Head of caudate nucleus (tissue), 42 donors: ENCODE results near the gene COMMD9.

Experiments used
- DNase-seq, 42 donors: peaks; one replicate each; pipeline versions ENCODE4 v3.0.0 to v3.0.0-alpha.2; 2020 to 2021; ENCODE audit warnings: mixed read lengths in 7 of 42
- intact Hi-C: fragments of 100-400 bp; cut with DNase I; formaldehyde crosslinking; loops from one replicate; pipeline ENCODE4 v1.15.0; 2022

The COMMD9 gene

GRCh38 chr11:36304351-36304750 lies 15.1 kb upstream of the COMMD9 start:
- intact Hi-C loops: no loop called here
- no peak for DNase-seq

- peak in 41 of 42 donors; percentile 20 to 90 (median 72) for DNase-seq
- intact Hi-C loops: no loop called here
Observed at GRCh38 chr11:36300650-36301049, 11.4 kb upstream of the COMMD9 start.

- no peak for DNase-seq
- intact Hi-C loops: loop anchor here (5.0 kb wide), 1 partner anchor 80 kb away; no protein-coding TSS in a partner anchor
Observed at GRCh38 chr11:36296884-36297543, 7.8 kb upstream of the COMMD9 start.

GRCh38 chr11:36295926-36296325 lies 6.7 kb upstream of the COMMD9 start, which contains the start of gene PRR5L:
Gene PRR5L, plus strand, starts transcription at chr11:36296288. Its CDS starts 104,834 bp downstream, at chr11:36401122.
- peak; percentile 19 to 90 (median 74) for DNase-seq
- intact Hi-C loops: loop anchor here (5.0 kb wide), 1 partner anchor 81 kb away; no protein-coding TSS in a partner anchor

- intact Hi-C loops: loop anchor here (5.0 kb wide), 1 partner anchor 185 kb away; no protein-coding TSS in a partner anchor
- peak in 2 of 42 donors; percentile 17 to 48 for DNase-seq
Observed at GRCh38 chr11:36292311-36292722, 3.1 kb upstream of the COMMD9 start.

- intact Hi-C loops: no loop called here
Observed at GRCh38 chr11:36288442-36289225, 590 bp downstream of the COMMD9 start.

GRCh38 chr11:36282926-36283325 lies 6.3 kb downstream of the COMMD9 start:
- intact Hi-C loops: no loop called here
- no peak for DNase-seq

More at GRCh38 chr11:36288442-36289225, 590 bp downstream of the COMMD9 start:
- peak in 1 of 42 donors; percentile 42 for DNase-seq

GRCh38 chr11:36281850-36282249 lies 7.4 kb downstream of the COMMD9 start:
- intact Hi-C loops: no loop called here
- DNase-seq: no peak

GRCh38 chr11:36280531-36280930 lies 8.7 kb downstream of the COMMD9 start:
- DNase-seq: no peak
- intact Hi-C loops: no loop called here

- intact Hi-C loops: no loop called here
- DNase-seq: peak in 2 of 42 donors; percentile 25 to 41
Observed at GRCh38 chr11:36278531-36279282, 10.5 kb downstream of the COMMD9 start.

GRCh38 chr11:36274414-36274813 lies 14.8 kb downstream of the COMMD9 start:
- intact Hi-C loops: no loop called here
- DNase-seq: peak in 2 of 42 donors; percentile 29 to 40

- DNase-seq: peak in 13 of 42 donors; percentile 21 to 72 (median 44)
- intact Hi-C loops: no loop called here
Observed at GRCh38 chr11:36273110-36273509, 16.1 kb downstream of the COMMD9 start.

GRCh38 chr11:36271794-36272407 lies 17.3 kb downstream of the COMMD9 start:
- intact Hi-C loops: no loop called here
- DNase-seq: peak in 1 of 42 donors; percentile 43

- intact Hi-C loops: no loop called here
Observed at GRCh38 chr11:36270701-36271100, 18.5 kb downstream of the COMMD9 start.

GRCh38 chr11:36268337-36268985 lies 20.8 kb downstream of the COMMD9 start:
- peak in 1 of 42 donors; percentile 20 for DNase-seq
- intact Hi-C loops: loop anchor here (5.0 to 10.0 kb wide), 2 partner anchors 224 to 651 kb away; partner anchors contain the start of gene FJX1

More at GRCh38 chr11:36270701-36271100, 18.5 kb downstream of the COMMD9 start:
- DNase-seq: peak in 1 of 42 donors; percentile 33

- DNase-seq: no peak
- intact Hi-C loops: loop anchor here (5.0 to 10.0 kb wide), 2 partner anchors 222 to 649 kb away; partner anchors contain the start of gene FJX1
Observed at GRCh38 chr11:36266767-36267166, 22.5 kb downstream of the COMMD9 start.

GRCh38 chr11:36265793-36266628 lies 23.2 kb downstream of the COMMD9 start:
- peak in 35 of 42 donors; percentile 22 to 84 (median 55) for DNase-seq
- intact Hi-C loops: loop anchor here (5.0 to 10.0 kb wide), 2 partner anchors 221 to 649 kb away; partner anchors contain the start of gene FJX1
